Astrocyte of the cerebellum (primary cell): ENCODE data around the gene ARPC2.

Experiments
- DNase-seq: peaks from one replicate; pipeline ENCODE4 v3.0.0-alpha.2; 2011; ENCODE audit warnings: low read depth
- H3K4me3 ChIP-seq: 2 replicates; pipeline ENCODE4 v1.5.1; 2011; ENCODE audit warnings: mild to moderate bottlenecking, low read depth, low read length, moderate library complexity
- CTCF ChIP-seq: IDR thresholded peaks from 2 replicates; pipeline ENCODE4 v1.5.1; 2012; ENCODE audit warnings: low read length, low read depth, moderate library complexity, mild to moderate bottlenecking; ENCODE audit errors: missing control alignments
- in situ Hi-C: cut with HindIII; loops from 2 replicates; pipeline ENCODE4 v1.10.0; 2017; ENCODE audit warnings: low sequenced_read_pairs

Gene ARPC2

GRCh38 chr2:218295029-218295428 lies 78.0 kb downstream of the ARPC2 start:
- H3K4me3 ChIP-seq, result no peak overlapping the region

GRCh38 chr2:218296200-218296599 lies 79.2 kb downstream of the ARPC2 start:
- no peak for DNase-seq
- TF ChIP-seq CTCF, result no peak
- no peak overlapping the region for H3K4me3 ChIP-seq
- in situ Hi-C loops, result loop anchor here (5.0 kb wide), 2 partner anchors 61 to 86 kb away; partner anchors contain the start of genes CATIP and SLC11A1

More at GRCh38 chr2:218295029-218295428, 78.0 kb downstream of the ARPC2 start:
- in situ Hi-C loops, result loop anchor here (5.0 kb wide), 2 partner anchors 62 to 87 kb away; partner anchors contain the start of genes CATIP and SLC11A1
- no peak for DNase-seq
- TF ChIP-seq CTCF, result no peak

GRCh38 chr2:218296847-218297246 lies 79.9 kb downstream of the ARPC2 start:
- no peak overlapping the region for H3K4me3 ChIP-seq
- in situ Hi-C loops, result loop anchor here (5.0 kb wide), 2 partner anchors 60 to 85 kb away; partner anchors contain the start of genes CATIP and SLC11A1
- DNase-seq, result no peak
- TF ChIP-seq CTCF, result no peak

GRCh38 chr2:218298314-218298875 lies 81.4 kb downstream of the ARPC2 start:
- no peak for TF ChIP-seq CTCF
- in situ Hi-C loops, result loop anchor here (5.0 kb wide), 2 partner anchors 59 to 84 kb away; partner anchors contain the start of genes CATIP and SLC11A1
- H3K4me3 ChIP-seq, result no peak overlapping the region
- DNase-seq, result no peak

GRCh38 chr2:218300141-218300540 lies 83.2 kb downstream of the ARPC2 start:
- in situ Hi-C loops, result no loop called here
- no peak overlapping the region for H3K4me3 ChIP-seq
- DNase-seq, result no peak
- no peak for TF ChIP-seq CTCF

- in situ Hi-C loops, result no loop called here
- peak; percentile 94 for TF ChIP-seq CTCF
- H3K4me3 ChIP-seq, result no peak overlapping the region
- DNase-seq, result peak; percentile 72
Observed at GRCh38 chr2:218301176-218301819, 84.3 kb downstream of the ARPC2 start.
